ENCODE measurements around the gene KRTAP4-5.
"Not testable (repeated sequence)": the region's sequence is repeated elsewhere in the genome, so short reads cannot be mapped to it uniquely, and the experiment has no call there.

Gene KRTAP4-5

DNA sequence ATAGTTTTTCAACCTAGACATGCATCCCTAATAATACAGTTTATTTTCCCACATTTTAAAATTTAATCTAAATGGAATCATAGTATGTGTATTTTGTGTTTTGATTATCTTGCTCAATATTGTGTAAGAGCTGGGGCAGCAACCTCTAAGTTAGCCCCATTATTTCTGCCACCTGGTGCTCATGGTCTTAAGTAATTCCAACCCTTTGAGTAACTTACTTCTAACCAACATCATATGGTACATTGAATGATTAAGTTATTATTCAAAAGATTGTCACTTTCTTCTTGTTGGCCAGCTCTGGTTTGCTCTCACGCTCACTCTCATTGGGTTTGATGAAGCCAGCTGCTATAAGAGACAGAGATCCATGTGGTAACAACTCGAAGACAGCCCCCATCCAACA lies 22.3 kb upstream of the KRTAP4-5 start:
- Histone ChIP-seq H3K27me3 (ENCODE audit: control insufficient read depth, insufficient read depth, low read length) (no peaks in the 10 kb centered on the region), H3K4me1 (ENCODE audit: control insufficient read depth, low read depth, low read length) (no peaks in the 10 kb centered on the region), H3K9ac (ENCODE audit: low read length) (no peak overlapping the region), H3K27ac (ENCODE audit: low read length) (no peak overlapping the region), H3K4me3 (ENCODE audit: low read length) (no peak overlapping the region), H3K36me3 (ENCODE audit: control insufficient read depth, low read depth, low read length) (no peaks in the 10 kb centered on the region), H3K9me3 (ENCODE audit: control insufficient read depth, low read depth, low read length) (no peaks in the 10 kb centered on the region)

DNA sequence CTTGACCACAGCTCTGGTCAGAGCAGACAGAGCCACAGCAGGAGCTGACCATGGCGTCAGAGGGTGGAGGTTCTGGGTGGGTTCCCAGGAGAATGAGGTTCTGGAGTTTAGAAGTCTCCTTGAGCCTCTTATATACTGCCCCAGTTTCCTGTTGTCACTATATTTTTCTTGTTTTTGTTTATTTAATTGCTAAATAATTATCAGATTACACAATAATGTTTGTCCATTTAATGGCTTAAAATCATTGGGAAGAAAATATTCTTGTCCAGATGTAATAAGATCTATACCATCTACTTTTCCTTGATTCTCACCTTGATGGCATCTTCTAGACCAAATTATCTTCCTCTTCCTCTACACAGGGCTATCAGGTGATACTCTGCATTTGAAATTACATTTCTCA lies 18.5 kb upstream of the KRTAP4-5 start, which contains the start of gene KRTAP4-3:
Gene KRTAP4-3 (minus strand): TSS at position 101 of the 400 bp plus-strand sequence. CDS start 49 bp downstream, at position 52.
- Histone ChIP-seq H3K4me1 (ENCODE audit: control insufficient read depth, low read depth, low read length) (no peaks in the 10 kb centered on the region), H3K27me3 (ENCODE audit: control insufficient read depth, insufficient read depth, low read length) (no peaks in the 10 kb centered on the region), H3K36me3 (ENCODE audit: control insufficient read depth, low read depth, low read length) (no peaks in the 10 kb centered on the region), H3K4me3 (ENCODE audit: low read length) (no peak within 1 kb of the TSS), H3K9me3 (ENCODE audit: control insufficient read depth, low read depth, low read length) (no peaks in the 10 kb centered on the region), H3K9ac (ENCODE audit: low read length) (no peak within 1 kb of the TSS), H3K27ac (ENCODE audit: low read length) (no peak within 1 kb of the TSS)

DNA sequence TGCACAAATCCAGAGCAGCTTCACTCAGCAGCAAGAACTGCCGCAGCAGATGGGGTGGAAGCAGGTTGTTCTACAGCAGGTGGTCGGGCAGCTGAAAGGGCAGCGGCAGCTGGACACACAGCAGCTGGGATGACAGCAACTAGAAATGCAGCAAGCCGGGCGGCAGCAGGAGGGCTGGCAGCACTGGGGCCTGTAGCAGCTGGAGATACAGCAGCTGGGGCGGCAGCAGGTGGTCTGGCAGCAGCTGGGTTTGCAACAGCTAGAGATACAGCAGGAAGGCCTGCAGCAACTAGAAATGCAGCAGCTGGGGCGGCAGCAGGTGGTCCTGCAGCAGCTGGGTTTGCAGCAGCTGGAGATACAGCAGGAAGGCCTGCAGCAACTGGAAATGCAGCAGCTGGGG lies 17.9 kb upstream of the KRTAP4-5 start:
- H3K4me1 ChIP-seq (ENCODE audit: control insufficient read depth, low read depth, low read length), result no peaks in the 10 kb centered on the region
- H3K27ac ChIP-seq (ENCODE audit: low read length), result no peak overlapping the region
- no peak overlapping the region for H3K9ac ChIP-seq (ENCODE audit: low read length)
- H3K9me3 ChIP-seq (ENCODE audit: control insufficient read depth, low read depth, low read length), result no peaks in the 10 kb centered on the region
- no peak overlapping the region for H3K4me3 ChIP-seq (ENCODE audit: low read length)
- no peaks in the 10 kb centered on the region for H3K36me3 ChIP-seq (ENCODE audit: control insufficient read depth, low read depth, low read length)
- no peaks in the 10 kb centered on the region for H3K27me3 ChIP-seq (ENCODE audit: control insufficient read depth, insufficient read depth, low read length)

DNA sequence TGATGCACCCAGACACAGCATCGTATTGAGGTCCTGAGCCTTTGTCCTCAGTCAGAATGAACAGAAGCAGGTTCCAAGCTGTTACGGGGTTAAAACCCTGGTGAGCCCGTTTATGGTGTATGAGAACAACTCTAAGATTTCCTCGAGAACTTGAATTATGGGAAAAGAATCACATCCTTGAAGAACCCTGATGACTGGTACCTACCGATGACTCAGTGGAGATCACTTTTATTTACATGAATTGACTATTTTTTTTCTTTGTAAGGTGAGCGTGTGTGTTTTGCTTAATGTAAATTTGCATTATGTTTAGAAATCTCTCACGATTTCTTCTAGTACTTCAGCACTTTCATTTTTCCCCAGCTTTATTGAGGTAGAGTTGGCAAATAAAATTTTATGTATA lies 14.2 kb upstream of the KRTAP4-5 start:
- H3K27ac ChIP-seq (ENCODE audit: low read length), result no peak overlapping the region
- no peak overlapping the region for H3K4me3 ChIP-seq (ENCODE audit: low read length)
- H3K36me3 ChIP-seq (ENCODE audit: control insufficient read depth, low read depth, low read length), result no peaks in the 10 kb centered on the region
- H3K4me1 ChIP-seq (ENCODE audit: control insufficient read depth, low read depth, low read length), result no peaks in the 10 kb centered on the region
- no peaks in the 10 kb centered on the region for H3K9me3 ChIP-seq (ENCODE audit: control insufficient read depth, low read depth, low read length)
- no peak overlapping the region for H3K9ac ChIP-seq (ENCODE audit: low read length)
- H3K27me3 ChIP-seq (ENCODE audit: control insufficient read depth, insufficient read depth, low read length), result no peaks in the 10 kb centered on the region

DNA sequence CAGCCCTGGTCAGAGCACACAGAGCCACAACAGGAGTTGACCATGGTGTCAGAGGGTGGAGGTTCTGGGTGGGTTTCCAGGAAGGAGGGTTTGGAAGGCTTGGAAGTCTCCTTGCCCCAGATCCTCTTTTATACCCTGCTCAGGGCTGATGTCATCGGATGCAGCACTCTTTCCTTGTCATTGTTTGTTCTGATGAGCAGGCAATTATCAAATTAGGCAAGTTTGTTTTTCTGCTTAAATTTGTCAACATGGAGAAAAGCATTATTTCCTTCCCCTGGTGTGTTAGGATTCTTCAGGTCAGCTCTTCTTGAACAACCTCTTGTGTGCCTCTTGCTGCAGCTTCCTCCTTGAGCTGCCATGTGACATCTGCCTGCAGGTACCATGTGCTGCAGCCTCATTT lies 11.0 kb upstream of the KRTAP4-5 start, which contains the start of gene KRTAP4-4:
Gene KRTAP4-4 (minus strand): TSS at position 101 of the 400 bp plus-strand sequence. CDS start 57 bp downstream, at position 44.
- no peaks in the 10 kb centered on the region for H3K36me3 ChIP-seq (ENCODE audit: control insufficient read depth, low read depth, low read length)
- no peaks in the 10 kb centered on the region for H3K27me3 ChIP-seq (ENCODE audit: control insufficient read depth, insufficient read depth, low read length)
- no peaks in the 10 kb centered on the region for H3K4me1 ChIP-seq (ENCODE audit: control insufficient read depth, low read depth, low read length)
- no peak within 1 kb of the TSS for H3K27ac ChIP-seq (ENCODE audit: low read length)
- no peaks in the 10 kb centered on the region for H3K9me3 ChIP-seq (ENCODE audit: control insufficient read depth, low read depth, low read length)
- no peak within 1 kb of the TSS for H3K4me3 ChIP-seq (ENCODE audit: low read length)
- H3K9ac ChIP-seq (ENCODE audit: low read length), result no peak within 1 kb of the TSS

DNA sequence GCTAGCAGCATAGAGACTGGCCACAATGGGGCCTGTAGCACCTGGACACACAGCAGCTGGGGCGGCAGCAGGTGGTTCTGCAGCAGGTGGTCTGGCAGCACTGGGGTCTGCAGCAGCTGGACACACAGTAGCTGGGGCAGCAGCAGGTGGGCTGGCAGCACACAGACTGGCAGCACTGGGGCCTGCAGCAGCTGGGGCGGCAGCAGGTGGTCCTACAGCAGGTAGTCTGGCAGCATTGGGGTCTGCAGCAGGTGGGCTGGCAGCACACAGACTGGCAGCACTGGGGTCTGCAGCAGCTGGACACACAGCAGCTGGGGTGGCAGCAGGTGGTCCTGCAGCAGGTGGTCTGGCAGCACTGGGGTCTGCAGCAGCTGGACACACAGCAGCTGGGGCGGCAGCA lies 10.6 kb upstream of the KRTAP4-5 start:
- H3K4me3 ChIP-seq (ENCODE audit: low read length); H3K27ac ChIP-seq (ENCODE audit: low read length); H3K27me3 ChIP-seq (ENCODE audit: control insufficient read depth, insufficient read depth, low read length); H3K9ac ChIP-seq (ENCODE audit: low read length); H3K4me1 ChIP-seq (ENCODE audit: control insufficient read depth, low read depth, low read length); H3K9me3 ChIP-seq (ENCODE audit: control insufficient read depth, low read depth, low read length); H3K36me3 ChIP-seq (ENCODE audit: control insufficient read depth, low read depth, low read length): not testable (repeated sequence)

DNA sequence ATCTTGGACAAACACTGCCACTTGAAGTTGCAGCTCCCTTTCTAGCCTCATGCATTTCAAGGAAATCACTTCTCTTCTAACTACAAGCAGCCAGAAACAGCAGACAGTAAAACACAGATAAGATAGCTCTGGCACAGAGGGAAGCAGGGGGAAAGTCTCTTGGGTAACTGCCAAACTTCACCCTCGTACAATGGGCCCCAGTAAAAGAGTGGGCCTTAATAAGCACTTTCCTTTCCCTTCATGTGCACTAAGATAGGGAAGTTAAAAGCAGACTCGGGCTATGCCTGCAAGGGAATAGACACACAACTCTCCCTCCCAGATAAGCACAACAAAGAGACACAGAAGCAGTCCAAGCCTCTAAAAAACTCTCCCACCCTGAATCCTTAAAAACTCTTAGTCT lies 4.2 kb upstream of the KRTAP4-5 start:
- no peaks in the 10 kb centered on the region for H3K27me3 ChIP-seq (ENCODE audit: control insufficient read depth, insufficient read depth, low read length)
- H3K9me3 ChIP-seq (ENCODE audit: control insufficient read depth, low read depth, low read length), result no peaks in the 10 kb centered on the region
- no peak overlapping the region for H3K4me3 ChIP-seq (ENCODE audit: low read length)
- no peaks in the 10 kb centered on the region for H3K36me3 ChIP-seq (ENCODE audit: control insufficient read depth, low read depth, low read length)
- no peak overlapping the region for H3K27ac ChIP-seq (ENCODE audit: low read length)
- no peaks in the 10 kb centered on the region for H3K4me1 ChIP-seq (ENCODE audit: control insufficient read depth, low read depth, low read length)
- no peak overlapping the region for H3K9ac ChIP-seq (ENCODE audit: low read length)

DNA sequence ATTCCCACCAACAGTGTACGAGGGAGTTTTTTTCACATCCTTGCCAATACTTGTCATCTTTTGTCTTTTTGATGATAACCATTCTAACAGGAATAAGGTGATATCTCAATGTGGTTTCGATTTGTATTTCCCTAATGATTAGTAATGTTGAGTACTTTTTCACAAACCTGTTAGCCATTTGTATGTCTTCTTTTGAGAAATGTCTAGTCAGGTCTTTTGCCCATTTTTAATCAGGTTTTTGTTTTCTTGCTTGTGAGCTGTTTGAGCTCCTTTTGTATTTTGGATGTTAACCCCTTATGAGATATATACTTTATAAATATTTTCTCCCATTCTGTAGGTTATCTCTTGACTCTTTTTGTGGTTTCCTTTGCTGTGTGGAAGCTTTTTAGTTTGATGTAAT lies 1.9 kb upstream of the KRTAP4-5 start:
- no peaks in the 10 kb centered on the region for H3K36me3 ChIP-seq (ENCODE audit: control insufficient read depth, low read depth, low read length)

DNA sequence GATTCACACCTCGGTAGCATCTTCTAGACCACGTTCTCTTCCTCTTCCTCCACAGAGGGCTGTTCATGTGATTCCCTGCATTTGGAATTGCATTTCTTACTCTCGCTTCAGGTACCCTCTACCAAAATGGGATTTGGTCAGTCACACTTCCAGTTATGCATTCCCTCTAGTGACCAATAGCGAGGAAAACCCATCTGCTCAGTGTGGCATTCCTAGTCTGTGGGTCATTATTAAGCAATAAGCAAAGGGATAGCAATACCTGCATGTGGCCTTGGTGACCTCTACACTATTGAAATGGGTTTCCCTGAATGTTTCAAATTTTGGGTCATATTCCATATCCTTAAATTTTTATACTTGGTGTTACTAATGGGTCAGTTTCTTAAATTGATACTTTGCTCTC lies 401 bp upstream of the KRTAP4-5 start:
- no peak overlapping the region for H3K4me3 ChIP-seq (ENCODE audit: low read length)
- no peaks in the 10 kb centered on the region for H3K9me3 ChIP-seq (ENCODE audit: control insufficient read depth, low read depth, low read length)
- no peaks in the 10 kb centered on the region for H3K36me3 ChIP-seq (ENCODE audit: control insufficient read depth, low read depth, low read length)
- H3K27ac ChIP-seq (ENCODE audit: low read length), result no peak overlapping the region
- H3K9ac ChIP-seq (ENCODE audit: low read length), result no peak overlapping the region
- H3K4me1 ChIP-seq (ENCODE audit: control insufficient read depth, low read depth, low read length), result no peaks in the 10 kb centered on the region
- no peaks in the 10 kb centered on the region for H3K27me3 ChIP-seq (ENCODE audit: control insufficient read depth, insufficient read depth, low read length)

More for the DNA sequence above, 1.9 kb upstream of the KRTAP4-5 start:
- Histone ChIP-seq H3K4me1 (ENCODE audit: control insufficient read depth, low read depth, low read length) (no peaks in the 10 kb centered on the region), H3K4me3 (ENCODE audit: low read length) (no peak overlapping the region), H3K9me3 (ENCODE audit: control insufficient read depth, low read depth, low read length) (no peaks in the 10 kb centered on the region), H3K27me3 (ENCODE audit: control insufficient read depth, insufficient read depth, low read length) (no peaks in the 10 kb centered on the region), H3K9ac (ENCODE audit: low read length) (no peak overlapping the region), H3K27ac (ENCODE audit: low read length) (no peak overlapping the region)

DNA sequence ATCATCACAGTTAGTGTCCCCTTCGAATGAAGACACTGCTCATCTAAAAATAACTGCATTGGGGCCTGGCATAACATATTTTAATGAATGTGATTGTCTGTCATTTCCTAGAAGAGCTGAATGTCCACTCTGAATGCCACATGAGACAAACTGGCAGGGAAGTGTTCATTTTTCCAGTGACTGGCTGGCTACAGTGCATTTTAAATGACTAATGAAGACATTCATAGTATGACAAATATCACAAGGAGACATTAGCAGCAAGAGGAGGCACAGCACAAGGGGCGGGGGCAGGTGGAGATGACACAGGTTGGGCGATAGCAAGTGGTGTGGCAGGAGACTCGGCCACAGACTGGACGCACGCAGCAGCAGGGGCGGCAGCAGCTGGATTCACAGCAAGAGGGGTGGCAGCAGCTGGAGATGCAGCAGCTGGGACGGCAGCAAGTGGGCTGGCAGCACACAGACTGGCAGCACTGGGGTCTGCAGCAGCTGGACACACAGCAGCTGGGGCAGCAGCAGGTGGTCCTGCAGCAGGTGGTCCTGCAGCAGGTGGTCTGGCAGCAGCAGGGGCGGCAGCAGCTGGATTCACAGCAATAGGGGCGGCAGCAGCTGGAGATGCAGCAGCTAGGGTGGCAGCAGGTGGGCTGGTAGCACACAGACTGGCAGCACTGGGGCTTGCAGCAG lies 514 bp downstream of the KRTAP4-5 start:
- H3K9me3 ChIP-seq (ENCODE audit: control insufficient read depth, low read depth, low read length); H3K27me3 ChIP-seq (ENCODE audit: control insufficient read depth, insufficient read depth, low read length); H3K4me1 ChIP-seq (ENCODE audit: control insufficient read depth, low read depth, low read length); H3K4me3 ChIP-seq (ENCODE audit: low read length); H3K27ac ChIP-seq (ENCODE audit: low read length); H3K36me3 ChIP-seq (ENCODE audit: control insufficient read depth, low read depth, low read length); H3K9ac ChIP-seq (ENCODE audit: low read length): not testable (repeated sequence)

DNA sequence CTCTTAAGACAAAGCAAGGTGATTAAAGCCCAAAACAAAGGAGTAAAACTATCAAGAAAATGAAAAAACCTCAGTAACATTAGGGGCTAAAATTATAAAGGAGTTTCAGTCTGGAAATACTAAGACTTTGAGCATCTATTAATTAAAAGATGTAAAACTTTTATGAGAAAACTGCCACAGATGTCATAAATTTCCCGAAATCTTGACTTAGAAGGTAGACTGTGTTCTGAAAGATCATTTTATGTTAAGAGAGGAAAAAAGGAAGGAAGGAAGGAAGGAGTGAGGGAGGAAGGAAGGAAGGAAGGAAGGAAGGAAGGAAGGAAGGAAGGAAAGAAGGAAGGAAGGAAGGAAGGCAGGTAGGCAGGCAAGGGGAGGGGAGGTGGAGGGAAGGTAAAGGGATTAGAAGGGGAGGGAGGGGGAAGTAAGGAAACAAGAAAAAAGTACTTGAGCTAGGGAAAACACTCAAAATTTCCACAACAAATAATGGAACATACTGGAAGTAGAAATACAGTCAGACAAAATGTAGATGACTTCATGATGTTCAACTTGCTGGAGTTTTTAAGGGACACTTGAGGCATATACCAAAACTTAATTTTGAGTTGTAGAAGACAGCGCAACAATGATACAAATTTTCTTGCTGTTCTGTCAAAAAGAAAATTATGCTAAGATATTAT lies 2.0 kb downstream of the KRTAP4-5 start:
- Histone ChIP-seq H3K27ac (ENCODE audit: low read length) (no peak overlapping the region), H3K4me3 (ENCODE audit: low read length) (no peak overlapping the region), H3K27me3 (ENCODE audit: control insufficient read depth, insufficient read depth, low read length) (no peaks in the 10 kb centered on the region), H3K36me3 (ENCODE audit: control insufficient read depth, low read depth, low read length) (no peaks in the 10 kb centered on the region), H3K9ac (ENCODE audit: low read length) (no peak overlapping the region), H3K9me3 (ENCODE audit: control insufficient read depth, low read depth, low read length) (no peaks in the 10 kb centered on the region), H3K4me1 (ENCODE audit: control insufficient read depth, low read depth, low read length) (no peaks in the 10 kb centered on the region)

DNA sequence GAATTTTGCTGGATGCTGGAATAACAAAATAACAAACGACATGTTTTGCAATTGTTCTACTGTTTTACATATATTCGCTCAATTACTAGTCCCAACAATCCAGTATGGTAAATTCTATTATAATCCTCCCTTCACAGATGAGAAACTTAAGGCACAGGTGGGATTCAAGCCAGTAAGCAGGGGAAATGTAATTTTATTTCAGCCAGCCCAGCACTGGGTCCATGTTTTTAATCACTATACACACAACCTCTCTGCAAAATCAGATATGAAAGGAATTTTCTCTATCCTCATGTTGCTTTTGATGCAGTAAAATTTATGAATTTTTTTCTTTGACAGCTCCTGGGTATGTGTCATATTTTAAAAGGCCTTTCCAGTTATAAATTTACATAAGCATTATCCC lies 4.4 kb downstream of the KRTAP4-5 start:
- Histone ChIP-seq H3K4me3 (ENCODE audit: low read length) (no peak overlapping the region), H3K9ac (ENCODE audit: low read length) (no peak overlapping the region), H3K4me1 (ENCODE audit: control insufficient read depth, low read depth, low read length) (no peaks in the 10 kb centered on the region), H3K9me3 (ENCODE audit: control insufficient read depth, low read depth, low read length) (peaks cover 7% of the 10 kb centered on the region), H3K27ac (ENCODE audit: low read length) (no peak overlapping the region), H3K36me3 (ENCODE audit: control insufficient read depth, low read depth, low read length) (no peaks in the 10 kb centered on the region), H3K27me3 (ENCODE audit: control insufficient read depth, insufficient read depth, low read length) (no peaks in the 10 kb centered on the region)
